Liver (tissue), 9 donors: ENCODE results near the gene LRIG1. TPM values are rescaled to one million over a fixed set of nuclear protein-coding genes. Genes with fewer than 3 reads are reported as not detected.

ENCODE experiments used
- DNase-seq: peaks from one replicate; pipeline ENCODE4 v3.0.0-alpha.2; 2017; ENCODE audit warnings: low spot score
- H3K27ac ChIP-seq, 2 donors: one replicate each; pipeline ENCODE4 v1.7.0; 2013; ENCODE audit warnings: inconsistent platforms in 2 of 2, low read length in 2 of 2, control low read depth in 1 of 2, low read depth in 1 of 2, mild to moderate bottlenecking in 1 of 2
- H3K27me3 ChIP-seq, 4 donors: one replicate each; pipeline versions ENCODE4 v1.6.1 to v1.7.0; 2013; ENCODE audit warnings: low read length in 3 of 4, inconsistent platforms in 1 of 4, mild to moderate bottlenecking in 1 of 4, moderate library complexity in 1 of 4; ENCODE audit not compliant: control insufficient read depth in 4 of 4, insufficient read depth in 4 of 4
- H3K36me3 ChIP-seq, 4 donors: one replicate each; pipeline versions ENCODE4 v1.6.1 to v1.7.0; 2013; ENCODE audit warnings: low read length in 3 of 4, mild to moderate bottlenecking in 3 of 4, low read depth in 1 of 4, moderate library complexity in 1 of 4; ENCODE audit not compliant: control insufficient read depth in 4 of 4, insufficient read depth in 3 of 4
- H3K4me1 ChIP-seq, 4 donors: one replicate each; pipeline versions ENCODE4 v1.6.1 to v1.7.0; 2013; ENCODE audit warnings: low read length in 3 of 4, mild to moderate bottlenecking in 3 of 4, moderate library complexity in 1 of 4; ENCODE audit not compliant: control insufficient read depth in 4 of 4, insufficient read depth in 4 of 4
- H3K4me3 ChIP-seq, 3 donors: one replicate each; pipeline versions ENCODE4 v1.6.1 to v1.7.0; 2013; ENCODE audit warnings: low read length in 3 of 3, control low read depth in 1 of 3, low read depth in 1 of 3, mild to moderate bottlenecking in 1 of 3
- H3K9ac ChIP-seq, 2 donors: one replicate each; pipeline ENCODE4 v1.7.0; 2013; ENCODE audit warnings: low read length in 2 of 2, mild to moderate bottlenecking in 2 of 2, moderate library complexity in 2 of 2, control low read depth in 1 of 2, low read depth in 1 of 2
- H3K9me3 ChIP-seq, 4 donors: one replicate each; pipeline versions ENCODE4 v1.6.1 to v1.7.0; 2013; ENCODE audit warnings: low read length in 3 of 4; ENCODE audit not compliant: control insufficient read depth in 4 of 4
- EGR1 ChIP-seq, 2 donors: IDR thresholded peaks; 2 replicates each; pipeline ENCODE4 v1.6.1; 2016 to 2018; ENCODE audit warnings: antibody characterized with exemption in 2 of 2, low read depth in 2 of 2
- FOXA1 ChIP-seq: IDR thresholded peaks from 2 replicates; pipeline ENCODE4 v1.6.1; 2016; ENCODE audit warnings: antibody characterized with exemption
- FOXA2 ChIP-seq: IDR thresholded peaks from 2 replicates; pipeline ENCODE4 v1.6.1; 2016; ENCODE audit warnings: antibody characterized with exemption
- GABPA ChIP-seq, 2 donors: IDR thresholded peaks in 1 of 2; conservative IDR thresholded peaks in 1 of 2; 2 replicates each; pipeline ENCODE4 v1.6.1; 2016; ENCODE audit warnings: antibody characterized with exemption in 2 of 2, mild to moderate bottlenecking in 1 of 2, moderate library complexity in 1 of 2
- HNF4A ChIP-seq, 2 donors: conservative IDR thresholded peaks; 2 replicates each; pipeline ENCODE4 v1.6.1; 2016; ENCODE audit warnings: antibody characterized with exemption in 2 of 2, mild to moderate bottlenecking in 2 of 2
- HNF4G ChIP-seq: IDR thresholded peaks from 2 replicates; pipeline ENCODE4 v1.6.1; 2016; ENCODE audit warnings: antibody characterized with exemption
- JUND ChIP-seq, 2 donors: IDR thresholded peaks; 2 replicates each; pipeline ENCODE4 v1.6.1; 2016; ENCODE audit warnings: antibody characterized with exemption in 2 of 2
- NR2F2 ChIP-seq: IDR thresholded peaks from 2 replicates; pipeline ENCODE4 v1.6.1; 2016; ENCODE audit warnings: antibody characterized with exemption
- RAD21 ChIP-seq, 2 donors: IDR thresholded peaks; 2 replicates each; pipeline ENCODE4 v1.6.1; 2016; ENCODE audit warnings: antibody characterized with exemption in 2 of 2, mild to moderate bottlenecking in 2 of 2
- RXRA ChIP-seq, 2 donors: IDR thresholded peaks; 2 replicates each; pipeline ENCODE4 v1.6.1; 2017 to 2018; ENCODE audit warnings: antibody characterized with exemption in 2 of 2, mild to moderate bottlenecking in 1 of 2
- SP1 ChIP-seq: IDR thresholded peaks from 2 replicates; pipeline ENCODE4 v1.6.1; 2018; ENCODE audit warnings: antibody characterized with exemption, mild to moderate bottlenecking
- TAF1 ChIP-seq: conservative IDR thresholded peaks from 2 replicates; pipeline ENCODE4 v1.6.1; 2016; ENCODE audit warnings: antibody characterized with exemption, mild to moderate bottlenecking
- YY1 ChIP-seq: IDR thresholded peaks from 2 replicates; pipeline ENCODE4 v1.6.1; 2016; ENCODE audit warnings: antibody characterized with exemption, mild to moderate bottlenecking
- WGBS: extraction: QIAGEN DNeasy Blood & Tissue Kit; methylation state at CpG from one replicate; pipeline ENCODE4 v1.1.7; 2013; 5-methylcytosine and 5-hydroxymethylcytosine counted together
- polyA plus RNA-seq, 2 donors: library from polyadenylated mRNA; stranded (reverse) in 1 of 2; unstranded in 1 of 2; fragments of 200-250 nt in 1 of 2; fragments of >200 nt in 1 of 2; fragmentation: Nextera tagmentation in 1 of 2; extraction: Ambion mirVana in 1 of 2; gene quantifications; one replicate each; pipeline versions ENCODE4 v1.2.1 to v1.2.3, GENCODE V29; 2013 to 2015
- total RNA-seq, 2 donors: library from RNA; depleted of rRNA; stranded (reverse); fragments of >200 nt; gene quantifications; one replicate each; pipeline ENCODE4 v1.2.3, GENCODE V29; 2014
- TF ChIP-seq, protein P1 (sequence below): IDR thresholded peaks from 2 replicates; pipeline ENCODE4 v1.6.1; 2016; ENCODE audit warnings: antibody characterized with exemption
- TF ChIP-seq, protein P2 (sequence below): fragments of 150-350 bp; IDR thresholded peaks from 2 replicates; pipeline ENCODE4 v1.5.1; 2017; ENCODE audit warnings: improper control_type of control experiment, low read depth, low read length; ENCODE audit not compliant: missing input control
- TF ChIP-seq, protein P3 (sequence below): IDR thresholded peaks from 2 replicates; pipeline ENCODE4 v1.6.1; 2016; ENCODE audit warnings: antibody characterized with exemption
- TF ChIP-seq, protein P4 (sequence below): IDR thresholded peaks from 2 replicates; pipeline ENCODE4 v1.6.1; 2016; ENCODE audit warnings: antibody characterized with exemption, mild to moderate bottlenecking
- TF ChIP-seq, protein P5 (sequence below): IDR thresholded peaks from 2 replicates; pipeline ENCODE4 v1.6.1; 2016; ENCODE audit warnings: antibody characterized with exemption
- donor health status: healthy.
- donor health status: healthy.
- donor health status: healthy.
- donor health status: healthy.
- donor health status: healthy.

LRIG1 gene
- total and polyA plus RNA-seq, 4 donors, result 9.4 to 48.9 (median 12.9) TPM

DNA sequence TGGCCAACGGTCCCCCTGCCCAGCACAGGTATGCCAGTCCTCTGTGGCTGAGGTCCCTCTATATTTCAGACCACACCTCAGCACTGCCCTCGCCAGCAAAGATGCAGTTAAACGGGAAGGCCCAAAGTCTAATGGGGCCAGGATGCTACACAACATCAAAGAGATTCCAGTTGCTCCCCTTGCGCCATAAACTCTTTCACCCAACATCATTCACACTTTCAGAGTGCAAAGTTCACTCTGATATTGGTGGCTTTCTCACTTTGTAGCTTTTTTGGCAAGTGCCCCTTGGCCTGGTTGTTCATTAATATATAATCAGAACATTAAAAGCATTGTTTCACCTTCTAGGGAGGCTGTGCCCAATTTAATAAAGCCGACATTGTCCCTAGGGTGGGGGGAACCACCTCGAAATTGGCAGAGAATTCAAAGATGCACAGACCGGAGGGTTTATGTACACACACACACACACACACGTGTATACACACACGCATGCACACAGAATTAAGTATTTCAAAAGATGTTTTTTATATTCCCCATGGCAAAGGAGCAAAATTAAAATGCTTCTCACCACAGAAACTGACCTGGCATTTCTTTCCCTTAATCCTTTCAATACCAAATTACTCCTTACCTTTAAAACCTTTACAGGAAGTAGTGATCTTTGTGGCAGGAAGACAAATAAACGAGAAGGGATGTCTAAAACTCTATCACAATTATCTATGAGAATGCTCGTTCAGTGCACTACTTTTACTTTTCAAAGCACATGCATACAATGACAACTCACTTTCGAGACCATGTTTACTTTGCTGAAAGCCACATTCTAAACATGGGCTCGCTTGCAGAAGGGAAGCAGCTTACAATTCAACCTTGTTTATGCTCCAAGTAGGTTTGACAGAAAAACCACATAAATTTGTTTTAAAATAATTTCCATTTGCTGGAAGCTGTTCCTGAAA, 19.5 kb downstream of the LRIG1 start:
- no peak overlapping the region for H3K4me3 ChIP-seq
- H3K9ac ChIP-seq, result no peak overlapping the region
- H3K9me3 ChIP-seq, result no peaks in the 10 kb centered on the region
- H3K27me3 ChIP-seq, result no peaks in the 10 kb centered on the region
- TF ChIP-seq NR2F2 (peak; percentile 65), HNF4G (peak; percentile 96), SP1 (peak; percentile 89), FOXA2 (peak; percentile 50), RXRA (IDR thresholded peaks at IDR 0.05) (peak; percentile 82 to 85), YY1 (peak; percentile 73), TAF1 (no peak), RAD21 (IDR thresholded peaks at IDR 0.05) (peak; percentile 43 to 45), FOXA1 (no peak), EGR1 (IDR thresholded peaks at IDR 0.05; ENCODE audit: low read depth in 2 of 2) (peak in 1 of 2 donors; percentile 50), GABPA (IDR thresholded peaks at IDR 0.05 in 1 of 2, conservative IDR thresholded peaks at IDR 0.05 in 1 of 2) (no peak), HNF4A (conservative IDR thresholded peaks at IDR 0.05) (peak; percentile 97), JUND (IDR thresholded peaks at IDR 0.05) (peak; percentile 30 to 33)
- TF ChIP-seq, protein P1, sequence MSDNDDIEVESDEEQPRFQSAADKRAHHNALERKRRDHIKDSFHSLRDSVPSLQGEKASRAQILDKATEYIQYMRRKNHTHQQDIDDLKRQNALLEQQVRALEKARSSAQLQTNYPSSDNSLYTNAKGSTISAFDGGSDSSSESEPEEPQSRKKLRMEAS, result peak; percentile 68
- TF ChIP-seq, protein P2, sequence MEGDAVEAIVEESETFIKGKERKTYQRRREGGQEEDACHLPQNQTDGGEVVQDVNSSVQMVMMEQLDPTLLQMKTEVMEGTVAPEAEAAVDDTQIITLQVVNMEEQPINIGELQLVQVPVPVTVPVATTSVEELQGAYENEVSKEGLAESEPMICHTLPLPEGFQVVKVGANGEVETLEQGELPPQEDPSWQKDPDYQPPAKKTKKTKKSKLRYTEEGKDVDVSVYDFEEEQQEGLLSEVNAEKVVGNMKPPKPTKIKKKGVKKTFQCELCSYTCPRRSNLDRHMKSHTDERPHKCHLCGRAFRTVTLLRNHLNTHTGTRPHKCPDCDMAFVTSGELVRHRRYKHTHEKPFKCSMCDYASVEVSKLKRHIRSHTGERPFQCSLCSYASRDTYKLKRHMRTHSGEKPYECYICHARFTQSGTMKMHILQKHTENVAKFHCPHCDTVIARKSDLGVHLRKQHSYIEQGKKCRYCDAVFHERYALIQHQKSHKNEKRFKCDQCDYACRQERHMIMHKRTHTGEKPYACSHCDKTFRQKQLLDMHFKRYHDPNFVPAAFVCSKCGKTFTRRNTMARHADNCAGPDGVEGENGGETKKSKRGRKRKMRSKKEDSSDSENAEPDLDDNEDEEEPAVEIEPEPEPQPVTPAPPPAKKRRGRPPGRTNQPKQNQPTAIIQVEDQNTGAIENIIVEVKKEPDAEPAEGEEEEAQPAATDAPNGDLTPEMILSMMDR, result no peak
- TF ChIP-seq, protein P3, sequence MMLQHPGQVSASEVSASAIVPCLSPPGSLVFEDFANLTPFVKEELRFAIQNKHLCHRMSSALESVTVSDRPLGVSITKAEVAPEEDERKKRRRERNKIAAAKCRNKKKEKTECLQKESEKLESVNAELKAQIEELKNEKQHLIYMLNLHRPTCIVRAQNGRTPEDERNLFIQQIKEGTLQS, result peak; percentile 71
- TF ChIP-seq, protein P4, sequence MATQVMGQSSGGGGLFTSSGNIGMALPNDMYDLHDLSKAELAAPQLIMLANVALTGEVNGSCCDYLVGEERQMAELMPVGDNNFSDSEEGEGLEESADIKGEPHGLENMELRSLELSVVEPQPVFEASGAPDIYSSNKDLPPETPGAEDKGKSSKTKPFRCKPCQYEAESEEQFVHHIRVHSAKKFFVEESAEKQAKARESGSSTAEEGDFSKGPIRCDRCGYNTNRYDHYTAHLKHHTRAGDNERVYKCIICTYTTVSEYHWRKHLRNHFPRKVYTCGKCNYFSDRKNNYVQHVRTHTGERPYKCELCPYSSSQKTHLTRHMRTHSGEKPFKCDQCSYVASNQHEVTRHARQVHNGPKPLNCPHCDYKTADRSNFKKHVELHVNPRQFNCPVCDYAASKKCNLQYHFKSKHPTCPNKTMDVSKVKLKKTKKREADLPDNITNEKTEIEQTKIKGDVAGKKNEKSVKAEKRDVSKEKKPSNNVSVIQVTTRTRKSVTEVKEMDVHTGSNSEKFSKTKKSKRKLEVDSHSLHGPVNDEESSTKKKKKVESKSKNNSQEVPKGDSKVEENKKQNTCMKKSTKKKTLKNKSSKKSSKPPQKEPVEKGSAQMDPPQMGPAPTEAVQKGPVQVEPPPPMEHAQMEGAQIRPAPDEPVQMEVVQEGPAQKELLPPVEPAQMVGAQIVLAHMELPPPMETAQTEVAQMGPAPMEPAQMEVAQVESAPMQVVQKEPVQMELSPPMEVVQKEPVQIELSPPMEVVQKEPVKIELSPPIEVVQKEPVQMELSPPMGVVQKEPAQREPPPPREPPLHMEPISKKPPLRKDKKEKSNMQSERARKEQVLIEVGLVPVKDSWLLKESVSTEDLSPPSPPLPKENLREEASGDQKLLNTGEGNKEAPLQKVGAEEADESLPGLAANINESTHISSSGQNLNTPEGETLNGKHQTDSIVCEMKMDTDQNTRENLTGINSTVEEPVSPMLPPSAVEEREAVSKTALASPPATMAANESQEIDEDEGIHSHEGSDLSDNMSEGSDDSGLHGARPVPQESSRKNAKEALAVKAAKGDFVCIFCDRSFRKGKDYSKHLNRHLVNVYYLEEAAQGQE, result peak; percentile 11
- TF ChIP-seq, protein P5, sequence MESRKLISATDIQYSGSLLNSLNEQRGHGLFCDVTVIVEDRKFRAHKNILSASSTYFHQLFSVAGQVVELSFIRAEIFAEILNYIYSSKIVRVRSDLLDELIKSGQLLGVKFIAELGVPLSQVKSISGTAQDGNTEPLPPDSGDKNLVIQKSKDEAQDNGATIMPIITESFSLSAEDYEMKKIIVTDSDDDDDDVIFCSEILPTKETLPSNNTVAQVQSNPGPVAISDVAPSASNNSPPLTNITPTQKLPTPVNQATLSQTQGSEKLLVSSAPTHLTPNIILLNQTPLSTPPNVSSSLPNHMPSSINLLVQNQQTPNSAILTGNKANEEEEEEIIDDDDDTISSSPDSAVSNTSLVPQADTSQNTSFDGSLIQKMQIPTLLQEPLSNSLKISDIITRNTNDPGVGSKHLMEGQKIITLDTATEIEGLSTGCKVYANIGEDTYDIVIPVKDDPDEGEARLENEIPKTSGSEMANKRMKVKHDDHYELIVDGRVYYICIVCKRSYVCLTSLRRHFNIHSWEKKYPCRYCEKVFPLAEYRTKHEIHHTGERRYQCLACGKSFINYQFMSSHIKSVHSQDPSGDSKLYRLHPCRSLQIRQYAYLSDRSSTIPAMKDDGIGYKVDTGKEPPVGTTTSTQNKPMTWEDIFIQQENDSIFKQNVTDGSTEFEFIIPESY, result peak; percentile 64
- H3K4me1 ChIP-seq, result peaks cover 22 to 52% (median 45%) of the 10 kb centered on the region in 4 donors
- no peaks in the 10 kb centered on the region for H3K36me3 ChIP-seq
- no peak for DNase-seq
- peak overlapping the region in 1 of 2 donors; percentile 11 for H3K27ac ChIP-seq
- 17% methylated on average over 13 of the region's 13 CpGs for WGBS
